GM18526 (cell line): ENCODE measurements around the gene HRCT1.

ENCODE experiments used
- POLR2A ChIP-seq: IDR thresholded peaks from 3 replicates; pipeline ENCODE4 v1.6.1; 2011; ENCODE audit not compliant: insufficient read length; ENCODE audit errors: extremely low read depth

HRCT1 gene

DNA sequence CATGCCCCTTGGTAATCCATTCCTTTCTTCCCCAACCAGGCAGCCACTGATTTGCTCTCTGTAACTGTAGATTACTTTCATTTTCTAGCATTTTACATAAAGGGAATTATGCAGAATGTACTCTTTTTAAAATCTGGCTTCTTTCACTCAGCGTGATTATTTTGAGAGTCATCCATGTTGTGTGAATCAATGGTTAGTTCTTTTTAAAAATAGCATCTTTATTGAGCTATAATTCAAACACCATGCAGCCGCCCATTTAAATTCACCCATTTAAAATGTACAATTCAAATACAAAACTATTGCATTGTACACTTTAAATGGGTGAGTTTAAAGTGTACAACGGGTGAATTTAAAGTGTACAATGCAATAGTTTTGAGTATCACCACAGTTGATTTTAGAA is 33.5 kb upstream of the HRCT1 start:
- TF ChIP-seq POLR2A = no peak

DNA sequence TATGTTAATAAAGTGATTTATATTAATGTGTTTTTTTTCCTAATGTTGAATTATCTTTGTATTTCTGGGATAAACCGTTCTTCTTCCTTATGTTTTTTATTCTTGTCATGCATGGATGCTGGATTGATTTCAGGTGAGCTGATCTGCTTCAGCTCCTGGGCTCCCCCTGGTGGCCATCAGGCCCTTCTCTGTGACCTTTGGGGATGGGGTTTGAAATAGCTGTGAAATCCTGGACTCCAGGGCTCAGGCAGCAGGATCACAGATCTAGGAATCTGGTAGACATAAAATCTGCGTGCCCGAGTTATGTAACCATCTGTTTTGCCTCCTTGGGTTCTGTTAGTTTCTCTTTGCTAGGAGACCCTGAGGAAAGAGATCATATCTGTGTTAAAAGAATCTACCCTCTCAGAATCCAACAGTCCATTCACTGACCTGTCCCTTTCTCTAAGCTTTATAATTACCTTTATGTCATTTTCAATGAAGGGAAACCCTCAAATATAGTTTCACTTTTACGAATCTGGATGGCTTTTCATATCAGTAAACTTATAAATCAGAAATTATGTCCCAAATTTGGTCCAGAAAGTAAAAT is 23.6 kb upstream of the HRCT1 start:
- no peak for TF ChIP-seq POLR2A

DNA sequence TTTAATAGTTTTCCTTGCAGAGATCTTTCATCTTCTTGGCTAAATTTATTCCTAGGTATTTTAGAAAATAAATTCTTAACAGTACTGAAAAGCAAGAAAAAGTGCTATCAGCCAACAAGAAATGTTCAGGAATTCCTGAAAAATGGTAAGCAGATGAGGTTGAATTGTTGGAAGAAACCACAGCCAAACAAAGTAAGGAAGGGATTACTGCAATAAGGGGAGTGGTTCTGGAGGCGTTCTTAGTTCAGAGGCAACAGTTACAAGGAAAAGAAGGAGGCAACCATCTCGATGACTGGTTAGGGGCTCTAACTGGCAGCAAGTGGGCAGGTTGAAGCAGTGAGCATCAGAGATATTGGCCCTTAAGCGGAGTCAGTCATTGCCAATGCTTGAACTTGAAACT is 23.0 kb upstream of the HRCT1 start:
- TF ChIP-seq POLR2A = no peak

DNA sequence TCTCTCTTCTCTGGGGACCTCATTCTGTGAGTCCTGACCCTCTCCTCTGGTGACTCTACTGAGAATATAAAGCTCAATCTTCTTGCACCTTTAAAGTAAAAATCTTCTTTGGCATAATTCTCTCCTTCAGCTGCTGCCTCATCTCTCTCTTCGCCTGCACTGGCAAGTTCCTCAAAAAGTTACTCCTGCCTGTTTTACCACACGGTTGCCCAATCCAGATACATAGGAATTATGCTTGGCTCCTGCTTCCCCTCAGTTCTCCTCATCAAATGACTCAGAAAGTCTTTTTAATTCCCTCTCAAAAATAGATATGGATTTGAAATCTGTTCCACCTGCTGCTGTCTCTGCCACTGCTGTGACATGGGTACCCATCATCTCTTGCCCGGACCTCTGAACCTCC is 14.4 kb upstream of the HRCT1 start:
- TF ChIP-seq POLR2A = no peak

DNA sequence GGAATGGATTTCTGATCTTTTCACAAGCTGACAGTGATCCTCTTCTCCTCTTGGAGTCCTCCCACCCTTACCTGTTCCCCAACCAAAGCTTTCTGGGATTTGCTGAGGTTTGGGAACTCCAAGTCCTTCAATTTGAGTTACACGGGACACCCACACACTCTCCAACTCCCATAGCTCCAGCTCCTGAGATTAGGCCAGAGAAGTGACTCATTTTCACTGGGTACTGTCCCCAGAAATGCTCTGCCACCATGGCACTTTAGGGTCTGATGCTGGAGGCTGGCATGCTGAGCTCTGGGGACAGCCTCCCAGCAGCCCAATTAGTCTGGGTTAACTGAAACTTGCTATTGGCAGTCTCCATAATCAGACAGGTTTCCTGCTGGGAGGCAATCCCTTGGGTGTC is 14.0 kb upstream of the HRCT1 start:
- TF ChIP-seq POLR2A = no peak

DNA sequence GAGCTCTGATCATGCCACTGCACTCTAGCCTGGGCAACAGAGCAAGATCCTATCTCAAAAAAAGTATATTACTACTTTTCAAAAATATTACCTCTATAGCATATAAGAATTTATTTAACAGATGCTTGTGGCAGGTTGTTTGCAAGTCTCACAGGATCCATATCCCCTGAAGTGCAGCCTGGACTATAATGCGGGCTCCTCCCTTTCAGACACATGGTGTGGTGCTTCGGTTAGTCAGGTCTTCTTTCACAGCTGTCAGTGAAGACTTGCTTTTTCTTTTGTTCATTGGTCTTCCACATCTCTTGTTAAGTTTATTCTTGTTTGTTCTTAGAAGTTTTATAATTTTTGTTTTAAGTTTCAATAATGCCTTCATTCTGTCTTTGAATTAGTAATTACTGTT is 9.4 kb upstream of the HRCT1 start:
- no peak for TF ChIP-seq POLR2A

DNA sequence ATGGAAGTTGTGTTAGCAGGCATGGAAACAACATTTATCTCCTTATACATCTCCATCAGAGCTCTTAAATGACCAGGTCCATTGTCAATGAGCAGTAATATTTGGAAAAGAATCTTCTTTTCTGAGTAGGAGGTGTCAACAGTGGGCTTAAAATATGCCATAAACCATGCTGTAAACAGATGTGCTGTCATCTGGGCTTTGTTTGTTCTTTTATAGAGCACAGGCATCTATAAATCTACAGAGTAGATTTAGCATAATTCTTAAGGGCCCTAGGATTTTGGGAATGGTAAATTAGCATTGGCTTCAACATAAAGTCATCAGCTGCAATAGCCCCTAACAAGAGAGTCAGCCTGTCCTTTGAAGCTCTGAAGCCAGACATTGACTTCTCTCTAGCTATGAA is 7.7 kb upstream of the HRCT1 start:
- no peak for TF ChIP-seq POLR2A

DNA sequence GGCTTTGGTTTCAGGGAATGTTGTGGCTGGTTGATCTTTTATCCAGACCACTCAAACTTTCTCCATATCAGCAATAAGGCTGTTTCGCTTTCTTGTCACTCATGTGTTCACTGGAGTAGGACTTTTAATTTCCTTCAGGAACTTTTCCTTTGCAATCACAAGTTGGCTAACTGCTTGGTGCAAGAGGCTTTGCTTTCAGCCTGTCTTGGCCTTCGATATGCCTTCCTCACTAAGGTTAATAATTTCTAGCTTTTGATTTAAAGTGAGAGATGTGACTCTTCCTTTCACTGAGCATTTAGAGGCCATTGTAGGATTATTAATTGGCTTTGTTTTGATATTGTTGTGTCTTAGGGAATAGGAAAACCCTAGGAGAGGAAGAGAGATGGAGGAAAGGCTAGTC is 7.0 kb upstream of the HRCT1 start:
- no peak for TF ChIP-seq POLR2A

DNA sequence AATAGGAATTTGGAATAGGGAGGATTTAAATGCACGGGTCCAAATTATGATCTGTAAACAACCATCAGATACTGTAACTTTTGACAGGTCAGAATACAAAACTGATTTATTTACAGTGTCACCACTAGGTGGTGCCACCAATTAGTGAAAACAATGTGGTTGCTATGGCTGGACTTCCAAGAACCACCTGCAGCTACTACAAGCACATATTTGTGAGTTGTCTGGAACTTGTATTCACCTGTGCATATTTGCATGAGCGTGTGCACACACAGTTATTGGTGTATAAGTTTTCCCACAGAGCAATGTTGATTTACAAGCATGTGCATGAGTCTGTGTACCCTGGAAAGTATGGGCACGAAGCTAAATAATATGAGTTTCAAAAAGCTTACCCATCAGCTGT is 3.0 kb upstream of the HRCT1 start:
- no peak for TF ChIP-seq POLR2A

DNA sequence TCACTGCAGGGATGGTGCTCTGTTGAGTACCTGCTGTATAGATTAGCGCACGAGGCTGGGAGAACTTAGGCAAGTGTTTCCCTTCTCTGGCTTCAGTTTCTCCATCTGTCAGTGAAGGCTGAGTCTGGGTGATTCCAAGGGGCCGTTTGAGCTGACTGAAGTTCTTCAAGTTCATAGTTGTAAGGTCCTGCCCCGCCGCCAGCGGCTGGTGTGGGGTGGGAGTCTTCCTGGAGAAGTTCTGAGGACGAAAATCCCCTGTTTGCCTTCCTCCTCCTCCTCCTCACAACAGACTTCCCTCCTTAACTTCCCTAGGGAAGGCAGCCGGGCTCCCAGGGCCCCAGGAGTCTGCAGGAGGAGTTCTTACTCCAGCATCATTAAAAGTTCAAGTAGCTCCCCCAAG is 1.7 kb upstream of the HRCT1 start:
- no peak for TF ChIP-seq POLR2A

DNA sequence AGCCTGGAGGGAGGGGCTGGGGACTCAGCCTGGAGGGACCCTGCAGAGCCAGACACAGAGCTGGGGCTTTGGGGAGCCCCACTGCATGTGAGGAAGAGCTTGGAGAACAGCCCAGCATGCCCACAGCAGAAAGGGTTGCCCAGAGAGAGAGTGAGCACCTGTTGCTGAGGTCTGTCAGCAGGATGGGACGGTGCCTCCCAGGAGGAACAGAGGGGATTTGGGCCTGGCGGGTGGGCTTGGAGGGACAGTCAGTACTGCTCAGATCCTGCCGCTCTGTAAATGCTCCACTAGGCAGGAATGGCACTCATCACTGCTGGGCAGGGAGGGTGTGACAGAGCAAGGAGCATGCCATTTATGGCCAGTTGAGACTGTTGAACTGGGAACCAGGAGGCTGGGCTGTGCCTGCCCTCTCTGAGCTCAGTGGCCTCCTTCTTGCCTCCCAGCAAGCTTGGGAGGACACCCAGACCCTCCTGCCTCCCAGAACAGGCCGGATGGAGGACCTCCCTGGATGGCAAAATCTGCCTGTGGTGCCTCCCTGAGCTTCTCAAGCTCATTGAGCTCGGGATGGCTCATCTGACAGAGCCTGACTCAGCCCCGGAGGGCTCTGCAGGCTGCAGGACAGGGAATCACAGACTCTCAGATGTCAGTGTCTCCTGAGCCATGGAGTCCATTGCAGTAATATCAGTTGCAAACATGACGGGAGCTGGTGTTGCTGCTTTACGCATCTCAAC is 786 bp upstream of the HRCT1 start:
- no peak for TF ChIP-seq POLR2A

DNA sequence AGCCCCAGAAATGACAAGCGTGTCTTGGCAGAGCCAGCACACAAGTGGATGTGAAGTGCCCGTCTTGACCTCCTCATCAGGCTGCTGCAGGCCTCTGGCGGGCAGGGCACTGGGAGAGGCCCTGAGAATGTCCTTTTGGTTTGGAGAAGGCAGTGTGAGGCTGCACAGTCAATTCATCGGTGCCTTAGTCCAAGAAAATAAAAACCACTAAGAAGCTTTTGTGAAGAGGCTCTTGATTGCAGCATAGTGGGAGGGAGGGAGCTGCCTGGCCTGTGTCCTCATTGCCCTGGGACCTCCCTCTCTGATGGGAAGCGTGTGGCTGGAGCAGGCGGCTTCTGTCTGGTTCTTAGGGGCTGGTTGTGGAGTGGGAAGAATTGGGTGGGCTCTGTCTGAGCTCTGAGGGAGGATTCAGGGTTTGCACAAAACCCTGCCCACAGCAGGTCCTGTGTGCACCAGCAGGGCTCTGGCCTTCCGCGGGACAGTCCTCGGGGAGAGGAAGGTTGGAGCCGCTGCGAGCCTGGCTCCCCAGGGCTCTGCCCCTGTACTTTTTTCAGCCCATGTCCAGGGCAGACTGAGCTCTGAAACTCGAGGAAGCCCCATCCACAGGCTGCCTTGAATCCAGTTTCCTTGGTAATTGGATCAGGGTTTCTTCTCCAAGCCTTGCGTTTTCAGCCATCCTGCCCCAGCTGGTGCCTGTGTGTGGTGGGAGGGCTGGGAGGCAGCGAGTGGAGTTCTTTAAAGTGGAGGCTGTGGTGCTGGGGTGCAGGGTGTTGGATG is 1.1 kb downstream of the HRCT1 start:
- no peak for TF ChIP-seq POLR2A

DNA sequence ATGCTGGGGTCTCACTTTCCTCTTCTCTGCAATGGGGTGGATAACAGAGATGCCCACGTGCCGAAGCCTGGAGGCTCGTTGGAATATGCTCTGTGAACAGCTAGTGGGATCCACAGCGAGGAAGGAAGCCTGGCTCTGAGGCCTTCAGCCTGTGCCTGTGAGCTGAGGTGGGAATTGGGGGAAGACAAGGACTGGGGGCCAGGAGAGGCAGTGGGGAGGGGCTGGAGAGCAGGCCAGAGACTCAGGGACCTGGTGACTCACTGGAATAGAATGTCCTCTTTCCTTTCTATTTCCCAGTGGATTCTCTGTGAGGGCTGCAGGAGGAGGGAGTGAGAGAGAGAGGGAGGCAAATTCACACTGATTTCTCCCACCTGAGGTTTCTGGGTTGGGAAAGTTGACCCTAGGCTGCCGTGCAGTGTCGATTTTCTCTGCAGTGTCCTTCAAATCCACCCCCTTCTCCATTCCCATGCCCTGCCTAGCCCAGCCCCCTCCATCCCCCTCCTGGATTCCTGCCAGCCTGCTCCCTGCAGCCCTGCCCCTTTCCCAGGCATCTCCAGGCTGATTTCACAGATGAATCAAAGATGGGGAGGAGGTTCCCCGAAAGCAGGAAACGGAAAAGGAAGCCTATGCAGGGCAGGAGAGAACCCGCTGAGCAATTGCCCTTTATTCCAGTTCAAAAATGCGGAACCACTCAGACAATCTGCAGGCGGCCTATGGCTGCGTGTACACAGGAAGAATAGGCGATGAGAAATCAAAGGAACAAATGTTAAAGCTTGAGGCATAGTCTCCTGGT is 1.9 kb downstream of the HRCT1 start:
- no peak for TF ChIP-seq POLR2A

DNA sequence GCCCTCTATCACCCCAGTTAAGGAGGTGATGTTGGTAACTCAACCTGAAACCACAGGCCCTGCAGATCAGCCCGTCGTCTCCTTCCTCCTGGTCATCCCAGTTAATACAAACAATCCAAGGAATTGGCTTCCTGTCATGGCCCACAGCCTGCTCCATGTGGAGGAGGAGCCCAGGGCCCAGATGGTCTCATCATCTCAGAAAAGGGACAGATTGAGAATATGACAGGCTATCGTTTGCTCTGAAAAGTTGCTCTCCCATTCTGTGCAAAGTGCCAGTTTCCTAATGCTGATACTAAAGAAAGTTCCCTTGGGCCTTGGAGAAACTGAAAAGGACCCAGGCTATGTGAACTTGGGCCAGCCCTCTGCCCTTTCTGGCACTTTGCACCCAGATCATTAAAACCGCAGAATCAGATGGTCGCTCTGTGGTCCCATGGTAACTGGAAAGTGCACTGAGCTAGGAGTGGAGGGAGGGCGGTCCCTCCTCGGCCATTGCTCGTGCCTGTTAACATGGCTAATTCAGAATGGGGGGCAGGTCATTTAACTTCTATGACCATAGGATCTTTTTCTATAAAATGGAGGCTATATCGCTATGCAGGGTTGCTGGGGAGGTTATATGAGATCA is 2.6 kb downstream of the HRCT1 start:
- TF ChIP-seq POLR2A = no peak

DNA sequence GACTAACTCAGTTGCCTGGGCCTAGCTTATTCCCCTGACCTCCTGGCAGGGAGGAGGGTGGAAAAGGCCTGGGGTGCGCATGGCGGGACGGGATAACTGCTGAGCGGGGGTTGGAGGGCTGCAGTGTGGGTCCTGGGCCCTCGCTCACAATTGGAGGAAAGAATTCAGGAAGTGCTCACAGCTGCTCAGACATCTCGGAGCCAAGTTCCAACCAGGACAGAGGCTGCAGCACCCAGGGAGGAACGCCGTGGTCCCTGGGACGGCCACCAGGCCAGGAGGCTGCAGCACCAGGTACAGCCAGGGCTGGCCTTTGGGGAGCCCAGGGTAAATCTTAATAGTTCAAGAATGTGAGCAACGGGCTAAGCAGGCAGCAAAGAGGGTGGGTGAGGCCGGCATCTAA is 3.3 kb downstream of the HRCT1 start, which contains the start of gene SPAAR:
SPAAR (plus strand) TSS at position 217 of the 400 bp plus-strand sequence. CDS start 974 bp downstream, outside the sequence.
- no peak for TF ChIP-seq POLR2A
